H1 (cell line): Measurements from ENCODE around the gene ARPC4.

Experiments used
- BCL11A ChIP-seq, 2 experiments: IDR thresholded peaks; one replicate each; pipeline ENCODE4 v1.6.1; 2011; ENCODE audit warnings: low read depth in 2 of 2, low read length in 2 of 2, mild to moderate bottlenecking in 2 of 2
- CTCF ChIP-seq, 3 experiments: IDR thresholded peaks; 1 replicate in 2 of 3; 2 replicates in 1 of 3; pipeline versions ENCODE4 v1.5.1 to v1.6.1; 2011; ENCODE audit warnings: low read length in 3 of 3, mild to moderate bottlenecking in 3 of 3, inconsistent platforms in 2 of 3, low read depth in 1 of 3, moderate library complexity in 1 of 3; ENCODE audit not compliant: insufficient read depth in 1 of 3; ENCODE audit errors: control extremely low read depth in 1 of 3
- HDAC6 ChIP-seq: IDR thresholded peaks from one replicate; pipeline ENCODE4 v1.7.1; 2012; ENCODE audit warnings: low read depth, mild to moderate bottlenecking, inconsistent platforms, low read length, moderate library complexity
- JUND ChIP-seq: IDR thresholded peaks from 2 replicates; pipeline ENCODE4 v1.6.1; 2011; ENCODE audit warnings: mild to moderate bottlenecking, improper control_type of control experiment, low read length
- KDM1A ChIP-seq: fragments of 200-600, 300-600 bp; sonication (generic); IDR thresholded peaks from 2 replicates; pipeline ENCODE4 v1.7.1; 2016; ENCODE audit warnings: mild to moderate bottlenecking, low read length, borderline replicate concordance
- MAX ChIP-seq: IDR thresholded peaks from 2 replicates; pipeline ENCODE4 v1.6.1; 2012; ENCODE audit warnings: inconsistent platforms
- POLR2A ChIP-seq, 2 experiments: IDR thresholded peaks; 1 replicate in 1 of 2; 2 replicates in 1 of 2; pipeline ENCODE4 v1.6.1; 2011; ENCODE audit warnings: low read depth in 2 of 2, low read length in 2 of 2, mild to moderate bottlenecking in 2 of 2; ENCODE audit errors: control extremely low read depth in 1 of 2
- RAD21 ChIP-seq, 2 experiments: IDR thresholded peaks in 1 of 2; conservative IDR thresholded peaks in 1 of 2; 2 replicates each; pipeline ENCODE4 v1.6.1; 2011; ENCODE audit warnings: low read depth in 2 of 2, low read length in 2 of 2, improper control_type of control experiment in 1 of 2, inconsistent platforms in 1 of 2, mild to moderate bottlenecking in 1 of 2, moderate library complexity in 1 of 2
- TAF1 ChIP-seq: IDR thresholded peaks from 2 replicates; pipeline ENCODE4 v1.6.1; 2011; ENCODE audit warnings: mild to moderate bottlenecking, low read depth, low read length

- TF ChIP-seq KDM1A (no peak), CTCF (IDR thresholded peaks at IDR 0.05; ENCODE audit: control extremely low read depth in 1 of 3, insufficient read depth in 1 of 3, low read depth in 1 of 3, low read length in 3 of 3) (no peak), JUND (no peak), BCL11A (IDR thresholded peaks at IDR 0.05; ENCODE audit: low read depth in 2 of 2, low read length in 2 of 2) (no peak), TAF1 (no peak), HDAC6 (no peak), MAX (no peak), POLR2A (IDR thresholded peaks at IDR 0.05; ENCODE audit: control extremely low read depth in 1 of 2, low read depth in 2 of 2, low read length in 2 of 2) (no peak), RAD21 (IDR thresholded peaks at IDR 0.05 in 1 of 2, conservative IDR thresholded peaks at IDR 0.05 in 1 of 2; ENCODE audit: low read depth in 2 of 2, low read length in 2 of 2) (no peak)
Observed at GRCh38 chr3:9833078-9833477, 40.2 kb downstream of the ARPC4 start.
